ENCODE data around the gene GC.
"Not testable (repeated sequence)": the region's sequence is repeated elsewhere in the genome, so short reads cannot be mapped to it uniquely, and the experiment has no call there.

Gene GC

DNA sequence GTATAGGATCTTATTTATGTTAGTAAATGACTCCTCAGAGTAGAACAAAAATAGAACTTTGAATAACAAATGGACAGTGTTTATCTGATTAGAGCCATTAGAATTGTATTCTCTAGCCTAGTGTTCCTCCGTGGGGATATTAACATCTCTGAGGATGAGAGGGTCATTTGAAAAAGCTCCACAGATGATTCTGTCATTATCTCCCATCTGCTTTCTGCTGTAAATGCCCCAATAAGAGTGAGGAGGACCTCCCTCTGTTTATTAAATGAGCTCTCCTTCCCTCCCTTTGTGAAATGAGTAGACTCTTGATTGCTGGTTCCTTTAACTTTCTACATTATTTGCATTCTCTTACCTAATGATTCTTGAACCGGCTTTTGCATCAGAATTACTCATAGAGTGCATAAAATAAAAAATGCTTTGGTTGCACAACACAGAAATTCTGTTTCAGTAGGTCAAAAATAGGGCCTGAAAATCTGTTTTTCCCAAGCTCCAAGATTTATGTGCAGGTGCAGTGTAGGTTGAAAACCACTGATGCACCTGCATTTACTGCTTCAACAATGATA is 18.0 kb downstream of the GC start:
- DNase-seq (ENCODE audit: low spot score): no peak

DNA sequence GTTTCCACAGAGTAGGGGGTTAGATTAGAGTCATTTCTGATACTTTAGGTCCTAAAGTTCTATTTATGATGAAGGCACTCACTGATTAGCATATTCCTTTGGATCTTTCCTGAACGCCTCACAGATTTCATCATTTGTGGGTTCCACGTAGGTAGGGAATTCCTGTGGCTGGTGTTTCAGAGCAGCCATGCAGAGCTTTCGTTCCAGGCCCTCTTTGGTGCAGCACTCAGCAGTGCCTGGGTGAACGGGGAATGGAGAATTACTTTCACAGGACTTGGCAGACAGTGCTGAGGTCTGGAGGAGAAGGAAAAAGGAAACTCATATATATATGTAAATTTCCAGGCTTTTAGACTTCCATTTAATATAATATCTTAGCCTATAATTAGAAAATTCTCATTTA is 18.5 kb downstream of the GC start:
- no peak for DNase-seq (ENCODE audit: low spot score)

DNA sequence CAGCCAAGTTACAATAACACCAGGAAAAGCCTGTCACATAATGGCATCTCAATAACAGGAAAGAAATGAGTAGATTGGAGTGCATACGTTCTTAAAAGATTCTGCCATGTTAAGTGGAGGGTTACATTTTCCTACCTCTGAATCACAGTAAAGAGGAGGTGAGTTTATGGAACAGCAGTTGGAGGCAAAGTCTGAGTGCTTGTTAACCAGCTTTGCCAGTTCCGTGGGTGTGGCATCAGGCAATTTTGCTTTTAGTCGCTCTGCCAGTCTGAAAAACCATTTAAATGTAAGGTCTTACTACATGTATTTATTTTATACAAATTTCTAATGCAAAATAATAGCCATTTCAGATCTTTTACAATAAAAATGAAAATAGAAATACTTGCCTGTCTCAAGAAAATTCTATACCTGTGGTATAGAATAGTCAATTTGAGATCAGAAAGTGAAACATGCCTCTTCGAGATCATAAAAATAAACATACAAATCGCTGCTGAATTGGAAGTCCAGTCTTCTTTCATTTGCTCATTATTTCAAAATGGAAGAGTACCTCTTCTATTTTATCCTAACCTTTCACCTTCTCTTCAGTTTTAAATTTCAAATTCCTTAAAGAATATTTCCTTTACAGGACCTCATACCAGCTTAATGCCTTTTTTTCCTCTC is 31.4 kb downstream of the GC start:
- no peak for DNase-seq (ENCODE audit: low spot score)

DNA sequence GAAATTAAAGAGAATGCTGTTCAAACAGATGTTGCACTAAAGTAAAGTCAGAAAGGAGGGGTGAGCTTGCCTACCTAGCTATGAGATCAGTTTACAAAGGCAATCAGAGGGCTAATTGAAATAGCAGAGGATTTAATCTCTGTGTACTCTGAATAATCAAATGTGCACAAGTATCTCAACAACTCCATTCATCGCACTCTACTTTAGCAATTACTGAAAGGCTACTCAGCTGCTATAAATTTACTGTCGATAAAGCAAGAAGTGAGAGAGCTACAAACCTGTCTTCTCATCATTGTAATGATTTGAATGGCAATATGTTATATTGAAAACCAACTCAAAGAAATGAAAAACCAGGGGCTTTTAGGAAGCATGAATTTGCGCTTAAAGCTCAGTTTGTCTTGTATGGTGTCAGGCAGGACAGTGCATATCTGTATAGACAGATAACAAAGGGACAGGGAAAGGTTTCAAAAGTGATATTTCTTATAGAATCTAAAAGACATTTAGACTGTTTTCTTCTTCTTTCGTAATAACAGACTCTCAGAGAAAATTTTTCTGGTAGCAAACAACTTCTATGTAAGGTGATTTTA is 34.8 kb downstream of the GC start:
- DNase-seq (ENCODE audit: low spot score): no peak

DNA sequence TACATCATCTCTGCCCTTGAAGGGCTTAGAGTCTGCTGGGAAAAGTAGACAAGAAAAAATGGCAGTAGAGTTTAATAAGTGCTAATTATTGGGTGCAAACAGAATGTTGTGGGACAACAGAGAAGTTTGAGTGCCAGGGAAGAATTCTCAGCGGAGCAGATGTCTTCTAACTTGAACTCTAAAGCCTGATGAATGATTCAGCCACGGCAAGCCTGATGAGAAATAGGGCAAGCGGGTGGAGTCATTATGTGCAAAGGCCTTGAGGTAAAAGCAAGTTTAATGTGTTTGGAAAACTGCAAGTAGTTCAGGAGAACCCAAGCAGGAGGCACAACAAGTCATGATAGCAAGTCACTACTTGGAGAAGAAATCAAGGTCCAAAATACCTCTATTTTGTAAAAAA is 37.5 kb downstream of the GC start:
- no peak for DNase-seq (ENCODE audit: low spot score)

DNA sequence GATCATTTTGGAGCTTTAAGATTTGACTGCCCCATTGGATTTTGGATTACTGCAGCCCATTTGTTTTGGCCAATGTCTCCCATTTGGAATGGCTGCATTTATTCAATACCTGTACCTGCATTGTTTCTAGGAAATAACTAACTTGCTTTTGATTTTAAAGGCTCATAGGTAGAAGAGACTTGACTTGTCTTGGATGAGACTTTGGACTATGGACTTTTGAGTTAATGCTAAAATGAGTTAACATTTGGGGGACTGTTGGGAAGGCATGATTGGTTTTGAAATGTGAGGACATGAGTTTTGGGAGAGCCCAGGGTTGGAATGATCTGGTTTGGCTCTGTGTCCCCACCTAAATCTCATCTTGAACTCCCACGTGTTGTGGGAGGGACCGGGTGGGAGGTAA is 45.1 kb downstream of the GC start:
- not testable (repeated sequence) for DNase-seq (ENCODE audit: low spot score)

DNA sequence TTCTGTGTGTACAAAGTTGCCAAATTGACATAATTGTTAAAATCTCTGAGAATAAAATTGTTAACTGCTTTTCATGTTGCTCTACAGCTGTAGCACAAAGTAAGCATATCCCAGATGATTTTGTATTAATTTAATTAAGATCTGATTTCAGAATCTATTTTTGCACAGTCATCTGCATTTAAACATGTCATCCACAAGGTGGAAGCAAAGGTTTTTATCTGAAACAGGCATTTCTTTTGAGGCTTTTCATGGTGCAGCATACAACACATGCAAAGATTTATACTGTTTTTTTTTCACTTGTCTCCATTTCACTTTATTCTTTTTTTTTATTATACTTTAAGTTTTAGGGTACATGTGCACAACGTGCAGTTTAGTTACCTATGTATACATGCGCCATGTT is 51.2 kb downstream of the GC start:
- DNase-seq (ENCODE audit: low spot score): peak; percentile 19

DNA sequence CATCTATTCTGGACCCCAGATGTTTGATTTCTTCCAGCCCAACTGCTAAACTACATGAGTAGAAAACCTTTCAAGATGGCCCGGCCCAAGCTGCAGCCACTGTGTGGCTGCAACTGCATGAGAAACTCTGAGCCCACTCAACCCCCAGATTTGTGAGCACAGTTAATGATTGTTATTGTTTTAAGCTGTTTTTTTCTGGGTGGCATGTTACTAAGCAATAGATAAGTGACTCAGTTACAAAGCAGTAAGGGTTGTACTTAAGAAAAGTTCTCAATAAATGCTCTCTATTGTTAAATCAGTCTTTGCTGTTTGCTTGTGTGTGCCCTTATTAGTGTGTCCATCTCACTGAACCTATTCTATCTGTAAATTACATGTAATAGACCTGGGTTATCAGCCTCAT is 51.8 kb downstream of the GC start:
- DNase-seq (ENCODE audit: low spot score): no peak

DNA sequence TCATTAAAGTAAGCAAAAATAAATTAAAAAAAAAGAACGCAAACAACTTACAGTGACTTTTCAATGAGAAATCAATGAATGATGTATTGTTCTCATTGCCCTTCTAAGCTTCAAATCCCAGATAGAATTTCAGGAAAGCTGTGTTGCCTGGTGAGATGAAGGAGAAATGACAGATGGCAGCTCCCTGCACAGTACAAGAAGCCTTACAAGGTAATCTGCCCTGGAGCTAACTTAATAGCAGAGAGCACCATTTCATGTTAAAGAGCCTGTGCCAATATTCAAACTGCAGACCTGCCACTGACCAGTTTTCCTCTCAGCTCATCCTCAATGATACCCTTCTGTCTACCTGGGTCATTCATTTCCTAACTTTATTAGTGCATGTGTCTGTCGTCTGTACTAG is 54.0 kb downstream of the GC start:
- no peak for DNase-seq (ENCODE audit: low spot score)

DNA sequence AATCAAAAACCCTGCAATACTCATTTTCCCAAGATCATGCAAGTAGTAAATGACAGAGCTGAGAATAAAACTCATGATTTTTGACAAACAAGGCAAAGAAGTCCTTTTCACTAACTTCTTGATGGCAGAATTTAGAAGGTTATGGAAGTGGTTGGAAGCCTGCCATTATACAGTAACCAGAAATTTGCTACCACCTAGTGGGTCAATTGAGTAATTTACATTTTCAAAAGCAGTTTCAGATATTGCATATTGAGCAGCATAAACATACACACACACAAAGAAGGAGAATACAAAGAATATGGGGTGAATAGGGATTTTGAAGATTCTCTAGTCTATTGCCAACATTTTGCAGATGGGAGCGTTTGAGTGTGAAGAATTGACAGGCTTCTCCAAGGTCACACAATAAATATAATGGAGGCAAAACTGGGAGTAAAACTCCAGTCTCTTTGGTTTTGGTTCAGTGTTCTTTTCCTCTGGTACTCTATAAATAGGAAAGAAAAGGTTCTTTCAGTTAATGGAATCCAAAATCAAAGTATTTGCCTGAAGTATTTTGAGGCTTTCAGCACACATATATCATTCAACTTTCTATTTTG is 70.2 kb downstream of the GC start:
- DNase-seq (ENCODE audit: low spot score): peak; percentile 59

DNA sequence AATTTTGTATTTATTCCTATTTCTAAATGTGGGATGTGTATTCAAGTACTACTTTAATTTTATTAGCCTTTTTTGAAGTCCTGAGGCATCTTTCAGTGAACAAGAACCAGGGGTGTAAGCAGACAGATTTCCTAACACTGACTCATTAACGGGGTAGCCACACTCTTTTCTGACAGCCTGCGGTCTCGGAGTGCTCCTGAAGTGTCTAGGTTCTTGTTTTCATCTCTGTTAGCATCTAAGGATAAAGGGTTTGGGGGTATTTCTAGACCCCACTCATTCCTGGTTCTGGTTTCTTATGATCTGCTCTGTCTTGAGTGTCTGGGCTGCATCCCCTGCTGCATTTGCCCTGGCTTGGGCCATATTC is 71.9 kb downstream of the GC start:
- DNase-seq (ENCODE audit: low spot score): no peak

DNA sequence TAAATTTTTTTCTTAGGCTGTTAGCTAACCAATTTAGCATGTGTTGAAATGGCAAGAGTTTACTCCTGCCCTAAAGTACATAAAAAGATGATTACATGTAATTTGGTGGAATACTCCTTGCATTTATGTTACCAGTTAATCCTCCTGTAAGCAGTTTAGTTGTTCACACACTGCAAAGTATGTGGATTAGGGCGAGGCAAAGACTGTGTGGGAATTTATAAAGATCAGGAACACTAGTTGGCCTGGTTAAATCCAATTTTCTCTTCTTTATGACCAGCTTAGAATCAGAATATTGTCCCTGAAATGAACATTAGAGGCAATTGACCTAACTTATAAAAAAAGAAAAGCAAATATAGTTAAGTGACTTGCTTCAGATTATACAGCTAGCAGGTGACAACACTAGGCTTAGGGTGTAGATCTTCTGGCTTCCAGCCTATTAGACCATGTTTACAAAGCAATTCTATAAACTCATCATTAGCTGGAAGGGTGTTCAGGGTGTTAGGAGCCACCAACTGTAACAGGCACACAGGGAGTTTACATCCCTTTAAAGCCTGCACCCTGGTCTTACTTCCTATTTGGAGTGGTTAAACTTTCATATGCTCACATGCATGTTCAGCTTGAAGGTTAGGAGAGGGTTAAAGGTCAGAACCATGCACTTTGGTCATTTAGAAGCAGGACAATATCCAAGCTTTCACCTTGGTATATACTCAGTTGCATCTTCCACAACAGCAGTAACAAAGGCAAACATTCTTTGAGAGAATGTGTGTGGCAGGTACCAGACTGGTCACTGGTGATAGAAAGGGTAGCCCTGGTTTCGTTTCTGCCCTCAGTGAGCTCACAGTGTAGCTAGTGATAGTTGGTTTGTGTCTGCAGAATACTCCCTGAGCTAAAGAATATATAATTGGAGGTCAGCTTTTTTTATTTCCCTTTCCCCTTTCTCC is 72.6 kb downstream of the GC start:
- no peak for DNase-seq (ENCODE audit: low spot score)

DNA sequence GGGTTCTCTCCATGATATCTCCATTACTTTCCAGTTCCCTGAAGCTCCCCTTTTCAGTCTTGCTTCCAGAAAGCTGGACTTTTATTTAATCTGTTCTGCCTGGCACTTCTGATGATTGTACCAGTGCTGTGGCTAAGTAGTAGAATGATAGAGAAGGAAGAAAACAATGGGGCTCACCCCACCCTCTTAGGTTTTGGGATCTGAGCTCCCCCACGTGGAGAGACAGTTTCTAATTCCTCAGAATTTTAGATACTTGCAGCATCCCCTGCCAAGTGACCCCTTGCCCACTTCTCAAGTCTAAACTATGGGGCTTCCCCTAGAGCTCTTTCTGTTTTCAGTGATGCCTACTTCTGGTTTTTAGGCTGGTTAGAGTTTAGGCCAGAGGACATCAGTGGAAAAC is 73.9 kb downstream of the GC start:
- no peak for DNase-seq (ENCODE audit: low spot score)

DNA sequence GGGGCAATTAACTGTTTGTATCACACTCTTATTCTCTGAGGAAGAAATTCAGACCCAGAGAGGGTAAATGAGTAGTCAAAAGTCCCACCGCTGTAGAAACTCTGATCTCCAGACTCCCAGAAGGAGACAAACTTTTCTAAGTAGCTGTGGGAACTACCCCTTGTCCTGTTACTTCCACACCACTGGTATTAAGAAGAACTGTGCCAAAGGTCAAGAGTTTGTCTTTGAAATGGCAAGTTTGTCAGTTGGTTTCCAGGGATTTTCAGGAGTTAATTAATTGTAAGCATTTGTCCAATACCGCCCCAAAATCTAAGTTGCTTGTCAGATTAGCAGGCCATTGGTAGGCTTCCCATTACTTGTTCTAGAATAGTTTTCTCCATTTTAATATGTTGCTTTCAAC is 85.7 kb downstream of the GC start:
- no peak for DNase-seq (ENCODE audit: low spot score)

DNA sequence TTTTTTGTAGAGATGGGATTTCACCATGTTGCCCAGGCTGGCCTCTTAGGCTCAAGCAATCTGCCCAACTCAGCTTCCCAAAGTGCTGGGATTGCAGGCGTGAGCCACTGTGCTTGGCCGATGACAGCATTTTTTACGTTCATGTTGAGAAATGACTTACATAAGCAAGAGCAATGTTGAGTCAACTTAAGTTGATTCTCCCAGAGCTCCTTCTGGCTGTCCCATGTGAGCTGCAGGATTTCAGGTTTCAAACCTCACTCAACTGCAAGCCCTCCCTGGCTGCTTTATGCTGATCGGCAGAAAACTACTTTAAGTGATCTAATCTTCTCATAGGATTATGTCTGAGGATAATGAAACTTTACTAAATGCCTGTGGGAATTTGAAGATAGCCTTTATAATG is 86.8 kb downstream of the GC start:
- no peak for DNase-seq (ENCODE audit: low spot score)

DNA sequence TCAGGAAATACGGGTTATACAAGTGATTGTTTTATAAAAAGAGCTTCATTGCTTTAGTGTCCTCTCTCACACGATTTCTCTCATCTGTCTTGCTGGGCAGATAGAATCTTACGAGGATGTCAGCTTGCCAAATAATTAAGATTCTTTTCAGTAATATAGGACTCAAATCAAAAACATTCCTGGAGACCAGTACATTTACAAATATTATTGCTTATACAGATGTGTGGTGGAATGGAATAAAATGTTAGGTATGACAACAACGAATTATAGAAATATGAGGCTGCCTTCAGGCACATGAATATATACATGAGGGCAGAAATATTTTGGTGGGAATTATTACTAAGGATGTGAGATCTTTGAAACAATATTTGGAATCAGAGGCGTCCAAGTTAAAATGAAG is 88.9 kb downstream of the GC start:
- DNase-seq (ENCODE audit: low spot score): no peak

DNA sequence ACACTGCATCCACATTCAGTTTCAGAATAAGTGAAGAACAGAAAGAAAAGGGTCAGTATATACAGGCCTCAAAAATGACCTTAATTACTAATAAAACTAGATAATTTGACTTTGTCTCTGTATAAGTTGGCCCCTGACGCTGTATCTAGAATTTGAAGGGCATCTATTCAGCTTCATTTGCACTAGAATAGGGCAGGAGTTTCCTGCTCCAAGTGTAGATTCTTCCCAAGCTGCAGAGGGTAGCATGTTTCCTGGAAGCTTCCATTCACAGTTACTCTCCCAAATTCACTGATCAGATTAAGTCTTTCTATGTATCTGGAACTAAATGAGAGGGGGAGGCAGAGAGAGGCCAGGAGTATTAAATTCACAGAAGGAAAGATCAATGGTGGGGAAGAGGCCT is 90.9 kb downstream of the GC start:
- no peak for DNase-seq (ENCODE audit: low spot score)

DNA sequence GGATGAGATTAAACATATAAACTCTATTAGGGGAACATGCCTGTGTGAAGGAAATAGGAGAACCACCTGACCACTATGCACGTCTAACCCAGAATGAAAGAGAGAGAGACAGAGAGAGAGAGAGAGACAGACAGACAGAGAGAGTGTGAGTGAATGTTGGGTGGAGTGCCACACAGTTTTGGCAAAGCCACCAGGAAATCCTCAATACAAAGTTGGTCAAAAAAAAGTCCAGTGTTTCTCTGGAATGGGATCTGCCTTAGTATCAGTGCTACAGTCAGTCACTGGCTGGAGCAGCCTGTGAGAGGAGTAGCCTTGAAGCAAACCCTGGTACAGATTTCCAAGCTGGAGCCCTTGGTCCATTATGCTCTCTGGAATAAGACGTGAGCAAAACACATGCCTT is 91.7 kb downstream of the GC start:
- DNase-seq (ENCODE audit: low spot score): no peak

Data from pons (tissue), 1 donor.